Astrocyte of the cerebellum (primary cell): ENCODE data around the gene BCAM.
"Not testable (repeated sequence)": the region's sequence is repeated elsewhere in the genome, so short reads cannot be mapped to it uniquely, and the experiment has no call there.

ENCODE experiments used
- DNase-seq: peaks from one replicate; pipeline ENCODE4 v3.0.0-alpha.2; 2011; ENCODE audit warnings: low read depth
- H3K4me3 ChIP-seq: 2 replicates; pipeline ENCODE4 v1.5.1; 2011; ENCODE audit warnings: mild to moderate bottlenecking, low read depth, low read length, moderate library complexity
- in situ Hi-C: cut with HindIII; loops from 2 replicates; pipeline ENCODE4 v1.10.0; 2017; ENCODE audit warnings: low sequenced_read_pairs
- TF ChIP-seq, protein P1 (sequence below): IDR thresholded peaks from 2 replicates; pipeline ENCODE4 v1.5.1; 2012; ENCODE audit warnings: low read length, low read depth, moderate library complexity, mild to moderate bottlenecking; ENCODE audit errors: missing control alignments

Gene BCAM

DNA sequence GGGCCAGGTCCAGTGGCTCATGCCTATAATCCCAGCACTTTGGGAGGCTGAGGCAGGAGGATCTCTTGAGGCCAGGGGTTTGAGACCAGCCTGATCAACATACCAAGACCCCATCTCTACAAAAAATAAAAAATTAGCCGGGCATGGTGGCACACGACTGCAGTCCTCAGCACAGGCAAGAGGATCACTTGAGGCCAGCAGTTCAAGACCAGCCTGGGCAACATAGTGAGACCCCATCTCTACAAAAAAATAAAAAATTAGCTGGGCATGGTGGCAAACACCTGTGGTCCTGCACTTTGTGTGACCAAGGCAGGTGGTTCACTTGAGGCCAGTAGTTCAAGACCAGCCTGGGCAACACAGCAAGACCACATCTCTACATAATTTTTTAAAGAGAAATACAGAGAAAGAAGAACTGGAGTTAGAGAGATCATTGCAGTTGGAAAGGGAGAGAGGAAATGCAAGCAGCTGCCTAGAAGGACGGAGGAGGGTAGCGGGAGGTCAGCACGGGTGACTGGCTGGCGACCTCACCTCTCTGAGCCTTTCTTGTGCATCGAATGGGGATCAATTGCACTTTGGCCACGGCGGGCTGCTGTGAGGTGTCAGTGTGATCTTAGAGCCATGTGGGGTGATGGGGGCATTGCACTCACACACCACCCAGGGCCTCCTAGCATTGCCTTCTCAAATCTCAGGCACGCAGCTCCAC, 13.9 kb downstream of the BCAM start:
- no peak for DNase-seq
- no peak overlapping the region for H3K4me3 ChIP-seq
- in situ Hi-C loops, result no loop called here
- TF ChIP-seq, protein P1, sequence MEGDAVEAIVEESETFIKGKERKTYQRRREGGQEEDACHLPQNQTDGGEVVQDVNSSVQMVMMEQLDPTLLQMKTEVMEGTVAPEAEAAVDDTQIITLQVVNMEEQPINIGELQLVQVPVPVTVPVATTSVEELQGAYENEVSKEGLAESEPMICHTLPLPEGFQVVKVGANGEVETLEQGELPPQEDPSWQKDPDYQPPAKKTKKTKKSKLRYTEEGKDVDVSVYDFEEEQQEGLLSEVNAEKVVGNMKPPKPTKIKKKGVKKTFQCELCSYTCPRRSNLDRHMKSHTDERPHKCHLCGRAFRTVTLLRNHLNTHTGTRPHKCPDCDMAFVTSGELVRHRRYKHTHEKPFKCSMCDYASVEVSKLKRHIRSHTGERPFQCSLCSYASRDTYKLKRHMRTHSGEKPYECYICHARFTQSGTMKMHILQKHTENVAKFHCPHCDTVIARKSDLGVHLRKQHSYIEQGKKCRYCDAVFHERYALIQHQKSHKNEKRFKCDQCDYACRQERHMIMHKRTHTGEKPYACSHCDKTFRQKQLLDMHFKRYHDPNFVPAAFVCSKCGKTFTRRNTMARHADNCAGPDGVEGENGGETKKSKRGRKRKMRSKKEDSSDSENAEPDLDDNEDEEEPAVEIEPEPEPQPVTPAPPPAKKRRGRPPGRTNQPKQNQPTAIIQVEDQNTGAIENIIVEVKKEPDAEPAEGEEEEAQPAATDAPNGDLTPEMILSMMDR, result no peak

DNA sequence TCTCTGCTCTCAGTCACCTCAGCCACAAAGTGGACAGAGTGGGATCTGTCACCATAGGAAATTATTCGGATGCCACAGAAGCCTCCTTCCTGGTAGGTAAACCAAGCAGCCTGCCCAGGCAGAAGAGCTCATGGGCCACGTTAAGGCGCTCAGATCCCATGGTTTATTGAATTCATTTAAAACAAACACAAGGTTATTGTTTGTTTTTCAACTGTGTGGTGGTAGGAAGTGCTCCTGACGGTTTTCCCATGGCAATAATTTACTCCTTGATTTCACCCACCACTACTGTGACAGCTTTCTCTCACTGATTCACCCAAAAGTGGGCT, 14.4 kb downstream of the BCAM start:
- DNase-seq, result no peak
- TF ChIP-seq, protein P1, result no peak
- in situ Hi-C loops, result no loop called here
- H3K4me3 ChIP-seq, result no peak overlapping the region

DNA sequence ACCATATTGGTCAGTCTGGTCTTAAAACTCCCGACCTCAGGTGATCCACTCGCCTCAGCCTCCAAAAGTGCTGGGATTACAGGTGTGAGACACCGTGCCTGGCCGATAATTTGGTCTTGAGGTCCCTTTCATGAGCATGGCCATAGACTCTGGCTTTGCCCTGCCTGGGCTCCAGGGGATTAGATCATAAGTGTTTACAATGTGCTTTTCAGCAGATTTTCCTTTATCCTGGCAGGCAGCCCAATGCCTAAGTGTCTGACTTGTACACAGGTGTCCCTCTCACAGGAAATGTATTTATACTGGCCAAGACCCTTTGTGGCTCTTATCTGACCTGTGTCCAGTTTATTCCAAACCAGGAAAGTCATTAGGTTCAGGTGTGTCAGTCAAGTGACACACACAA, 15.9 kb downstream of the BCAM start:
- in situ Hi-C loops, result loop anchor here (25.0 kb wide), 1 partner anchor 112 kb away; no protein-coding TSS in a partner anchor
- TF ChIP-seq, protein P1, result no peak
- no peak for DNase-seq
- H3K4me3 ChIP-seq, result no peak overlapping the region

DNA sequence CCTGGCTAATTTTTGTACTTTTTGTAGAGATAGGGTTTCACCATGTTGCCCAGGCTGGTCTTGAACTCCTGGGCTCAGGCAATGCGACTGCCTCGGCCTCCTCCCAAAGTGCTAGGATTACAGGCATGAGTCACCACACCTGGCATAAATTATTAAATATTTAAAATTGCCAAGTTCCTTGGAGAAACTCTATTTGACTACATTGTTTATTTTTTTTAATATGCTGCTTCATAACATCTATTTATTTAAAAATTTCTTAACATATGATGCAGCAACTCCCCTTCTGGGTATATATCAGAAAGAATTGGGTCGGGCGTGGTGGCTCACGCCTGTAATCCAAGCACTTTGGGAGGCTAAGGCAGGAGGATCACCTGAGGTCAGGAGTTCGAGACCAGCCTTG, 24.0 kb downstream of the BCAM start:
- not testable (repeated sequence) for H3K4me3 ChIP-seq, DNase-seq
- in situ Hi-C loops, result loop anchor here (25.0 kb wide), 1 partner anchor 121 kb away; no protein-coding TSS in a partner anchor

DNA sequence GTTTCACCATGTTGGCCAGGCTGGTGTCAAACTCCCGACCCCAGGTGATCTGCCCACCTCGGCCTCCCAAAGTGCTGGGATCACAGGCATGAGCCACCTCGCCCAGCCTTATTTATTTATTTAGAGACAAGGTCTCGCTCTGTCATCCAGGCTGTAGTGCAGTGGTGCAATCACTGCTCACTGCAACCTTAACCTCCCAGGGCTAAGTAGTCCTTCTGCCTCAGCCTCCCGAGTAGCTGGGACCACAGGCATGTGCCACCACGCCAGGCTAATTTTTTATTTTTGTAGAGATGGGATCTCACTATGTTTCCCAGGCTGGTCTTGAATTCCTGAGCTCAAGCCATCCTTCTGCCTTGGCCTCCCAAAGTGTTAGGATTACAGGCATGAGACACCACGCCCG, 25.5 kb downstream of the BCAM start:
- DNase-seq, H3K4me3 ChIP-seq: not testable (repeated sequence)
- in situ Hi-C loops, result loop anchor here (25.0 kb wide), 1 partner anchor 122 kb away; no protein-coding TSS in a partner anchor

DNA sequence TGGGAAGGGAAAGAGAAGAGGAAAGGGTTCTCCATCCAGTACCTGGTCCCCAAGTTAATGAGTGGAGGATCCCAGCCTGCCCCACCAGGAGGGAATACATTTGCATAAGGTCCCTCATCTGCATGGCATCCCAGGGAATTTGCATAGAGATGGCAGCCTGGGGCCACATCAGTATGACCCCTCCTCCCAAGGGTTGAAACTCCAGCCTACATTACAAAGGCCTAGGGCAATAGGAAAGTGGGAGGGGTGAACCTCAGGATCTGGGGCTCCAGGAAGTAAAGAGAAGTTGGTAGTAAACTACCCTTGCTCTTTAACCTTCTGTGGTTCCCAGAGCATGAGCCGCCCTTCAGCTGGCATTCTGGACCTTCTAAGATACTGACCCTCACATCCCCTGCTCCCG, 30.4 kb downstream of the BCAM start:
- no peak overlapping the region for H3K4me3 ChIP-seq
- TF ChIP-seq, protein P1, result no peak
- DNase-seq, result no peak
- in situ Hi-C loops, result loop anchor here (5.0 to 25.0 kb wide), 2 partner anchors 42 to 127 kb away; no protein-coding TSS in a partner anchor

DNA sequence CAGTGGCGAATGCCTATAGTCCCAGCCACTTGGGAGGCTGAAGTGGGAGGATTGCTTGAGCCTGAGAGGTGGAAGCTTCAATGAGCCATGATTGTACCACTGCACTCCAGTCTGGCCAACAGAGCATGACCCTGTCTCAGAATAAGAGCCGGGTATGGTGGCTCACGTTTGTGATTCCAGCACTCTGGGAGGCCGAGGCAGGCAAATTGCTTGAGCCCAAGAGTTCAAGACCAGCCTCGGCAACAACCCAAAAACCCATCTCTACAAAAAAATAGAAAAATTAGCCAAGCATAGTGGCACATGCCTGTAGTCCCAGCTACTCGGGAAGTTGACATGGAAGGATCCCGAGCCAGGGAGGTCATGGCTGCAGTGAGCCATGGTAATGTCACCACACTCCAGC, 31.9 kb downstream of the BCAM start:
- in situ Hi-C loops, result loop anchor here (25.0 kb wide), 1 partner anchor 129 kb away; no protein-coding TSS in a partner anchor
- TF ChIP-seq, protein P1, result no peak

More for the DNA sequence above, 31.9 kb downstream of the BCAM start:
- no peak for DNase-seq
- H3K4me3 ChIP-seq, result no peak overlapping the region
